GM12878 (cell line): ENCODE data around the gene FOXO3. TPM values are rescaled to one million over a fixed set of nuclear protein-coding genes. Genes with fewer than 3 reads are reported as not detected.

Experiments used
- BACH1 ChIP-seq: fragments of 450-650 bp; IDR thresholded peaks from 2 replicates; pipeline ENCODE4 v1.6.1; 2017; ENCODE audit warnings: mild to moderate bottlenecking, borderline replicate concordance
- BCL11A ChIP-seq: IDR thresholded peaks from 2 replicates; pipeline ENCODE4 v1.6.1; 2011; ENCODE audit warnings: low read depth, low read length
- BHLHE40 ChIP-seq, 2 experiments: fragments of 450-650 bp in 1 of 2; IDR thresholded peaks; 2 replicates each; pipeline ENCODE4 v1.6.1; 2011 to 2017; ENCODE audit warnings: low read depth in 2 of 2, borderline replicate concordance in 1 of 2, improper control_type of control experiment in 1 of 2, low read length in 1 of 2, mild to moderate bottlenecking in 1 of 2
- BRCA1 ChIP-seq: IDR thresholded peaks from 2 replicates; pipeline ENCODE4 v1.6.1; 2011; ENCODE audit warnings: low read depth, low read length, improper control_type of control experiment
- CBX3 ChIP-seq: fragments of 200-600 bp; sonication (generic); IDR thresholded peaks from 2 replicates; pipeline ENCODE4 v1.6.1; 2016; ENCODE audit warnings: low read depth, borderline replicate concordance
- CHD2 ChIP-seq: IDR thresholded peaks from 2 replicates; pipeline ENCODE4 v1.6.1; 2011; ENCODE audit warnings: low read depth, low read length, improper control_type of control experiment, borderline replicate concordance
- DPF2 ChIP-seq: fragments of 450-650 bp; IDR thresholded peaks from 2 replicates; pipeline ENCODE4 v1.6.1; 2017; ENCODE audit warnings: mild to moderate bottlenecking
- HDAC6 ChIP-seq: fragments of 200-600 bp; sonication (generic); IDR thresholded peaks from one replicate; pipeline ENCODE4 v1.8.0; 2017; ENCODE audit warnings: antibody characterized with exemption; ENCODE audit not compliant: unreplicated experiment
- IKZF1 ChIP-seq: fragments of 450-650 bp; conservative IDR thresholded peaks from 2 replicates; pipeline ENCODE4 v1.6.1; 2017; ENCODE audit warnings: antibody characterized with exemption, mild to moderate bottlenecking
- JUND ChIP-seq: IDR thresholded peaks from 2 replicates; pipeline ENCODE4 v1.6.1; 2012; ENCODE audit warnings: low read depth, mild to moderate bottlenecking, low read length, improper control_type of control experiment, moderate library complexity
- NFYB ChIP-seq: IDR thresholded peaks from 2 replicates; pipeline ENCODE4 v1.6.1; 2011; ENCODE audit warnings: low read depth, mild to moderate bottlenecking, low read length, improper control_type of control experiment, moderate library complexity; ENCODE audit not compliant: insufficient read depth
- NR2C2 ChIP-seq: IDR thresholded peaks from 2 replicates; pipeline ENCODE4 v1.6.1; 2011; ENCODE audit warnings: borderline replicate concordance, low read depth; ENCODE audit not compliant: control insufficient read depth, insufficient read length
- PAX5 ChIP-seq: IDR thresholded peaks from 2 replicates; pipeline ENCODE4 v1.6.1; 2011; ENCODE audit warnings: low read depth, low read length, borderline replicate concordance
- POLR2A ChIP-seq: IDR thresholded peaks from 2 replicates; pipeline ENCODE4 v1.6.1; 2011; ENCODE audit warnings: low read depth, mild to moderate bottlenecking, low read length
- POLR2AphosphoS2 ChIP-seq: IDR thresholded peaks from 2 replicates; pipeline ENCODE4 v1.6.1; 2011; ENCODE audit warnings: low read depth, mild to moderate bottlenecking, low read length, improper control_type of control experiment, moderate library complexity
- RCOR1 ChIP-seq: conservative IDR thresholded peaks from 2 replicates; pipeline ENCODE4 v1.6.1; 2012; ENCODE audit warnings: low read depth, low read length, improper control_type of control experiment
- SP1 ChIP-seq: IDR thresholded peaks from one replicate; pipeline ENCODE4 v1.6.1; 2011; ENCODE audit warnings: low read depth, low read length
- TARDBP ChIP-seq: IDR thresholded peaks from 2 replicates; pipeline ENCODE4 v1.6.1; 2016; ENCODE audit warnings: borderline replicate concordance
- TCF3 ChIP-seq: IDR thresholded peaks from 2 replicates; pipeline ENCODE4 v1.6.1; 2012; ENCODE audit warnings: low read depth, mild to moderate bottlenecking, low read length, borderline replicate concordance; ENCODE audit not compliant: insufficient read depth
- ZNF24 ChIP-seq: fragments of 450-650 bp; IDR thresholded peaks from 2 replicates; pipeline ENCODE4 v1.6.1; 2017; ENCODE audit warnings: antibody characterized with exemption, mild to moderate bottlenecking
- ZNF622 ChIP-seq: fragments of 450-650 bp; IDR thresholded peaks from 2 replicates; pipeline ENCODE4 v1.6.1; 2017; ENCODE audit warnings: mild to moderate bottlenecking, inconsistent platforms
- polyA plus RNA-seq, 11 experiments: library from polyadenylated mRNA; depleted of rRNA in 4 of 11; unstranded in 6 of 11; stranded (reverse) in 5 of 11; fragments of >200 nt; fragmentation: Nextera tagmentation in 4 of 11; fragmentation: Illumina TruSeq in 1 of 11; extraction: Ambion mirVana in 4 of 11; extraction: Trizol in 1 of 11; gene quantifications; 1 replicate in 1 of 11; 2 replicates in 10 of 11; pipeline versions ENCODE4 v1.2.1 to v1.2.3, GENCODE V29; 2011 to 2016; ENCODE audit warnings: inconsistent platforms in 2 of 11, missing spikeins in 2 of 11, low read depth in 1 of 11
- total RNA-seq, 4 experiments: library from RNA; depleted of rRNA in 3 of 4; stranded (reverse); fragments of >200 nt in 3 of 4; fragmentation: Illumina TruSeq in 1 of 4; extraction: Trizol in 1 of 4; gene quantifications; 2 replicates each; pipeline versions ENCODE4 v1.2.1 to v1.2.3, GENCODE V29; 2013 to 2021
- TF ChIP-seq, protein P1 (sequence below): fragments of 450-650 bp; IDR thresholded peaks from 2 replicates; pipeline ENCODE4 v1.6.1; 2018; ENCODE audit warnings: borderline replicate concordance, mild to moderate bottlenecking; ENCODE audit not compliant: partially characterized antibody

The FOXO3 gene
- total and polyA plus RNA-seq, 10 of the 15 experiments (the other 5 are each of a cell fraction or from before 2014, with no cell fraction given): 0.82 to 4.5 (median 1.7) TPM

- TF ChIP-seq BHLHE40 (IDR thresholded peaks at IDR 0.05; ENCODE audit: borderline replicate concordance in 1 of 2, low read depth in 2 of 2, low read length in 1 of 2): peak in 1 of 2 experiments; percentile 33; a peak in 1 of 4 replicates
- TF ChIP-seq NFYB: no peak
- TF ChIP-seq POLR2A: peak; percentile 81
- TF ChIP-seq NR2C2: no peak
- TF ChIP-seq POLR2AphosphoS2: peak; percentile 36; the same call in 1 of the 2 replicates
- no peak for TF ChIP-seq CBX3
- no peak for TF ChIP-seq BCL11A
- TF ChIP-seq HDAC6: no peak
- peak; percentile 55 for TF ChIP-seq IKZF1
- TF ChIP-seq TARDBP: no peak
- peak; percentile 67; the same call in 1 of the 2 replicates for TF ChIP-seq CHD2
- peak; percentile 4 for TF ChIP-seq SP1
- no peak for TF ChIP-seq RCOR1
- TF ChIP-seq BACH1: peak; percentile 65; the same call in 1 of the 2 replicates
- peak; percentile 21; the same call in 1 of the 2 replicates for TF ChIP-seq PAX5
- TF ChIP-seq JUND: no peak
- TF ChIP-seq DPF2: peak; percentile 47; the same call in 1 of the 2 replicates
- no peak for TF ChIP-seq BRCA1
- TF ChIP-seq TCF3: 0 out of 2 replicates have a peak, but pooled peaks have one; percentile 11
- TF ChIP-seq, protein P1, sequence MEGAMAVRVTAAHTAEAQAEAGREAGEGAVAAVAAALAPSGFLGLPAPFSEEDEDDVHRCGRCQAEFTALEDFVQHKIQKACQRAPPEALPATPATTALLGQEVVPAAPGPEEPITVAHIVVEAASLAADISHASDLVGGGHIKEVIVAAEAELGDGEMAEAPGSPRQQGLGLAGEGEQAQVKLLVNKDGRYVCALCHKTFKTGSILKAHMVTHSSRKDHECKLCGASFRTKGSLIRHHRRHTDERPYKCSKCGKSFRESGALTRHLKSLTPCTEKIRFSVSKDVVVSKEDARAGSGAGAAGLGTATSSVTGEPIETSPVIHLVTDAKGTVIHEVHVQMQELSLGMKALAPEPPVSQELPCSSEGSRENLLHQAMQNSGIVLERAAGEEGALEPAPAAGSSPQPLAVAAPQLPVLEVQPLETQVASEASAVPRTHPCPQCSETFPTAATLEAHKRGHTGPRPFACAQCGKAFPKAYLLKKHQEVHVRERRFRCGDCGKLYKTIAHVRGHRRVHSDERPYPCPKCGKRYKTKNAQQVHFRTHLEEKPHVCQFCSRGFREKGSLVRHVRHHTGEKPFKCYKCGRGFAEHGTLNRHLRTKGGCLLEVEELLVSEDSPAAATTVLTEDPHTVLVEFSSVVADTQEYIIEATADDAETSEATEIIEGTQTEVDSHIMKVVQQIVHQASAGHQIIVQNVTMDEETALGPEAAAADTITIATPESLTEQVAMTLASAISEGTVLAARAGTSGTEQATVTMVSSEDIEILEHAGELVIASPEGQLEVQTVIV: no peak
- TF ChIP-seq ZNF24: 0 out of 2 replicates have a peak, but pooled peaks have one; percentile 4
- TF ChIP-seq ZNF622: no peak
Measured at GRCh38 chr6:108560463-108561308, at the start of gene FOXO3 (continued).
